Body of pancreas (tissue), 4 donors: Measurements from ENCODE around the gene CBS. TPM values are rescaled to one million over a fixed set of nuclear protein-coding genes. Genes with fewer than 3 reads are reported as not detected.
"Not testable (repeated sequence)": the region's sequence is repeated elsewhere in the genome, so short reads cannot be mapped to it uniquely, and the experiment has no call there.

Experiments
- ATAC-seq: fragments of 150-250 bp; one replicate; pipeline ENCODE4 v1.9.1; 2016
- DNase-seq, 4 donors: peaks; one replicate each; pipeline ENCODE4 v3.0.0-alpha.2; 2019
- H3K27ac ChIP-seq, 4 donors: fragments of 200-600 bp; sonication (generic); 1 replicate in 3 of 4; 2 replicates in 1 of 4; pipeline versions ENCODE4 v1.5.1 to v1.6.1; 2016 to 2019; ENCODE audit warnings: mild to moderate bottlenecking in 1 of 4, mixed read lengths in 1 of 4, moderate library complexity in 1 of 4
- H3K27me3 ChIP-seq, 2 donors: fragments of 200-600 bp; sonication (generic); one replicate each; pipeline ENCODE4 v1.6.0; 2016; ENCODE audit warnings: mild to moderate bottlenecking in 1 of 2
- H3K36me3 ChIP-seq, 2 donors: fragments of 200-600 bp; sonication (generic); replicated peaks in 1 of 2; 2 replicates each; pipeline ENCODE4 v1.5.1; 2016; ENCODE audit warnings: low read depth in 2 of 2; ENCODE audit not compliant: insufficient read depth in 1 of 2
- H3K4me1 ChIP-seq: fragments of 200-600 bp; sonication (generic); one replicate; pipeline ENCODE4 v1.6.0; 2016
- H3K4me3 ChIP-seq, 2 donors: fragments of 200-600 bp; sonication (generic); 1 replicate in 1 of 2; 2 replicates in 1 of 2; pipeline ENCODE4 v1.5.1; 2016 to 2019
- H3K9me3 ChIP-seq, 3 donors: fragments of 200-600 bp; sonication (generic); 1 replicate in 2 of 3; 2 replicates in 1 of 3; pipeline ENCODE4 v1.5.1; 2016
- POLR2A ChIP-seq, 3 donors: fragments of 450-650 bp; IDR thresholded peaks; one replicate each; pipeline ENCODE4 v1.6.1; 2016; ENCODE audit warnings: antibody characterized with exemption in 3 of 3, mild to moderate bottlenecking in 2 of 3
- WGBS, 2 donors: methylation state at CpG; one replicate each; pipeline ENCODE4 v1.1.5; 2017; 5-methylcytosine and 5-hydroxymethylcytosine counted together
- intact Hi-C: fragments of 100-400 bp; cut with DNase I; formaldehyde crosslinking; loops from one replicate; pipeline ENCODE4 v1.15.1; 2023
- total RNA-seq, 2 donors: library from RNA; depleted of rRNA; stranded (reverse); fragments of >200 nt; gene quantifications; one replicate each; pipeline ENCODE4 v1.1.0, GENCODE V29; 2016

Gene CBS
- total RNA-seq, 2 donors from 2014 or later = 196 to 199 TPM

- no CpG with 5 or more reads among the region's 30 CpGs for WGBS, 2 donors
- DNase-seq, H3K27me3 ChIP-seq, H3K4me1 ChIP-seq, H3K27ac ChIP-seq, ATAC-seq, H3K4me3 ChIP-seq, H3K9me3 ChIP-seq, H3K36me3 ChIP-seq, intact Hi-C loops: not testable (repeated sequence)
Observed at GRCh38 chr21:43065991-43066390, 9.6 kb downstream of the CBS start.

- H3K4me3 ChIP-seq, DNase-seq, H3K9me3 ChIP-seq, H3K27me3 ChIP-seq, H3K36me3 ChIP-seq, H3K27ac ChIP-seq, H3K4me1 ChIP-seq, intact Hi-C loops: not testable (repeated sequence)
- WGBS, 2 donors = no CpG with 5 or more reads among the region's 22 CpGs
- ATAC-seq = peak; percentile 35
Observed at GRCh38 chr21:43064265-43064917, 11.2 kb downstream of the CBS start.

GRCh38 chr21:43062955-43063664, 12.5 kb downstream of the CBS start:
- H3K4me3 ChIP-seq, H3K27ac ChIP-seq, H3K27me3 ChIP-seq, intact Hi-C loops, H3K36me3 ChIP-seq, DNase-seq, H3K4me1 ChIP-seq, H3K9me3 ChIP-seq: not testable (repeated sequence)
- no CpG with 5 or more reads among the region's 28 CpGs for WGBS, 2 donors
- ATAC-seq = peak; percentile 30

- no CpG with 5 or more reads among the region's 13 CpGs for WGBS, 2 donors
- ATAC-seq, intact Hi-C loops: not testable (repeated sequence)
Observed at GRCh38 chr21:43053112-43053511, 22.5 kb downstream of the CBS start.

GRCh38 chr21:43045876-43046821, 29.5 kb downstream of the CBS start:
- ATAC-seq (peak; percentile 53), DNase-seq (peak in 2 of 4 donors; percentile 29 to 33)
- WGBS, 2 donors = 89% methylated on average over 4 of the region's 21 CpGs; no CpG with 5 or more reads in 1 of the 2 donors
- peak overlapping the region; percentile 45 to 79 (median 58) for H3K27ac ChIP-seq
- H3K4me3 ChIP-seq, H3K27me3 ChIP-seq, H3K4me1 ChIP-seq, H3K9me3 ChIP-seq, intact Hi-C loops, H3K36me3 ChIP-seq: not testable (repeated sequence)

More at GRCh38 chr21:43053112-43053511, 22.5 kb downstream of the CBS start:
- not testable (repeated sequence) for H3K9me3 ChIP-seq, H3K27ac ChIP-seq, H3K4me3 ChIP-seq, DNase-seq, H3K36me3 ChIP-seq, H3K4me1 ChIP-seq, H3K27me3 ChIP-seq

GRCh38 chr21:43045165-43045875, 30.3 kb downstream of the CBS start:
- TF ChIP-seq POLR2A (IDR thresholded peaks at IDR 0.05) = peak in 1 of 3 donors; percentile 11
- intact Hi-C loops, H3K36me3 ChIP-seq, DNase-seq, H3K27me3 ChIP-seq, H3K4me1 ChIP-seq, H3K4me3 ChIP-seq, H3K9me3 ChIP-seq: not testable (repeated sequence)
- WGBS, 2 donors = no CpG with 5 or more reads among the region's 17 CpGs
- ATAC-seq = peak; percentile 85
- H3K27ac ChIP-seq = peak overlapping the region; percentile 39 to 79 (median 61)

GRCh38 chr21:43044547-43044946, 31.1 kb downstream of the CBS start:
- intact Hi-C loops, DNase-seq: not testable (repeated sequence)

GRCh38 chr21:43043291-43043690, 32.3 kb downstream of the CBS start:
- H3K27me3 ChIP-seq, DNase-seq, ATAC-seq, intact Hi-C loops, H3K9me3 ChIP-seq, H3K36me3 ChIP-seq, H3K4me1 ChIP-seq, H3K27ac ChIP-seq, H3K4me3 ChIP-seq: not testable (repeated sequence)
- 75 to 100% methylated on average over 3 to 4 of the region's 14 CpGs for WGBS, 2 donors

More at GRCh38 chr21:43044547-43044946, 31.1 kb downstream of the CBS start:
- not testable (repeated sequence) for H3K4me3 ChIP-seq, H3K27ac ChIP-seq, H3K36me3 ChIP-seq, ATAC-seq, H3K4me1 ChIP-seq, H3K9me3 ChIP-seq, H3K27me3 ChIP-seq
- WGBS, 2 donors = 80% methylated on average over 1 of the region's 14 CpGs; no CpG with 5 or more reads in 1 of the 2 donors
